ENCODE data around the gene PSAP. TPM values are rescaled to one million over a fixed set of nuclear protein-coding genes. Genes with fewer than 3 reads are reported as not detected.

Gene PSAP
- total and polyA plus RNA-seq, 11 donors: 454 to 2,171 (median 1,616) TPM

DNA sequence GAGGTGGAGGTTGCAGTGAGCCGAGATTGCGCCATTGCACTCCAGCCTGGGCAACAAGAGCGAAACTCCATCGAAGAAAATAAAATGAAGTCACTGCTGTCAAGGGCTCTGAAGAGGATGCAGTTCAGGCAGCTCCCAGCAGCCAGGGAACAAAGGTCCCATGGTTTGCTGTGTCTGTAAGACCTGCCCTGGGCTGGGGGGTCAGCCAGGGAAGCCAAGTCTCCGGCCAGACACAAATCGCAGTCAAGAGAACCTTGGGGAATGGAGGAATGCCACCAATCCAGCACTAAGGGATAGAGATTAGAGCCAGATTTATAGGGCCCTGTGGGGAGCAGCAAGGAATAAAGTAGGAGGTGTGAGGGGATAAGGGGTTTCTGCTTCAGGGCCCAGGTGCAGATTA, 48.8 kb downstream of the PSAP start:
- Histone ChIP-seq H3K36me3 (no peaks in the 10 kb centered on the region), H3K27me3 (peaks cover 0 to under 1% (median 0%) of the 10 kb centered on the region in 9 donors), H3K27ac (no peak overlapping the region), H3K4me1 (peaks cover 0 to 41% (median 0%) of the 10 kb centered on the region in 12 donors), H3K9me3 (no peaks in the 10 kb centered on the region), H3K4me3 (no peak overlapping the region)
- intact Hi-C loops (cut with DNase I): loop anchor here in 1 of 10 donors (10.0 kb wide), 1 partner anchor 407 kb away; the partner anchor contains the start of gene CDH23
- no peak for ATAC-seq
- peak in 1 of 5 donors; percentile 6 for DNase-seq
- TF ChIP-seq CTCF (IDR thresholded peaks at IDR 0.05) (no peak), POLR2A (IDR thresholded peaks at IDR 0.05) (no peak)
- 90 to 94% (median 91%) methylated on average over 6 of the region's 6 CpGs for WGBS, 4 donors

DNA sequence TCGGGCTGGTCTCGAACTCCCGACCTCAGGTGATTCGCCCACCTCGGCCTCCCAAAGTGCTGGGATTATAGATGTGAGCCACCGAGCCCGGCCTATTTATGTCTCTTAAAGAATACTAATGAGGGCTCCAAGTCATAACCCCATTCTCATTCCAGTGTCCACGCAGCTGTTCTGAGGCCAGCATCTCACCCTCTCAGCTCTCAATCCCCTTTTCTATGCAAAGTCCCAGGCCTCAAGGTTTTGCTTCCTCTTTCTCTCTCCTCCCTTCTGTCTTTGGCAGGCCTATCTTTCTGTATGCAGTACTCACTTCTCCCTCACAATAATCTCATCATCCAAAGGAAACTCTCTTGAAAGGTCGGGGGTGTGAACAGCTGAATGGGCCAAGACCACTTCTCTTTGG, 49.7 kb downstream of the PSAP start:
- no peaks in the 10 kb centered on the region for H3K36me3 ChIP-seq
- no peak overlapping the region for H3K4me3 ChIP-seq
- peak in 1 of 5 donors; percentile 11 for DNase-seq
- no peak overlapping the region for H3K27ac ChIP-seq
- ATAC-seq: no peak
- H3K27me3 ChIP-seq: no peaks in the 10 kb centered on the region
- peaks cover 0 to 37% (median 0%) of the 10 kb centered on the region in 12 donors for H3K4me1 ChIP-seq
- intact Hi-C loops (cut with DNase I): loop anchor here in 1 of 10 donors (10.0 kb wide), 1 partner anchor 407 kb away; the partner anchor contains the start of gene CDH23
- TF ChIP-seq POLR2A (IDR thresholded peaks at IDR 0.05) (no peak), CTCF (IDR thresholded peaks at IDR 0.05) (no peak)
- no peaks in the 10 kb centered on the region for H3K9me3 ChIP-seq
- WGBS, 4 donors: 89 to 96% (median 92%) methylated on average over 8 to 9 of the region's 9 CpGs

DNA sequence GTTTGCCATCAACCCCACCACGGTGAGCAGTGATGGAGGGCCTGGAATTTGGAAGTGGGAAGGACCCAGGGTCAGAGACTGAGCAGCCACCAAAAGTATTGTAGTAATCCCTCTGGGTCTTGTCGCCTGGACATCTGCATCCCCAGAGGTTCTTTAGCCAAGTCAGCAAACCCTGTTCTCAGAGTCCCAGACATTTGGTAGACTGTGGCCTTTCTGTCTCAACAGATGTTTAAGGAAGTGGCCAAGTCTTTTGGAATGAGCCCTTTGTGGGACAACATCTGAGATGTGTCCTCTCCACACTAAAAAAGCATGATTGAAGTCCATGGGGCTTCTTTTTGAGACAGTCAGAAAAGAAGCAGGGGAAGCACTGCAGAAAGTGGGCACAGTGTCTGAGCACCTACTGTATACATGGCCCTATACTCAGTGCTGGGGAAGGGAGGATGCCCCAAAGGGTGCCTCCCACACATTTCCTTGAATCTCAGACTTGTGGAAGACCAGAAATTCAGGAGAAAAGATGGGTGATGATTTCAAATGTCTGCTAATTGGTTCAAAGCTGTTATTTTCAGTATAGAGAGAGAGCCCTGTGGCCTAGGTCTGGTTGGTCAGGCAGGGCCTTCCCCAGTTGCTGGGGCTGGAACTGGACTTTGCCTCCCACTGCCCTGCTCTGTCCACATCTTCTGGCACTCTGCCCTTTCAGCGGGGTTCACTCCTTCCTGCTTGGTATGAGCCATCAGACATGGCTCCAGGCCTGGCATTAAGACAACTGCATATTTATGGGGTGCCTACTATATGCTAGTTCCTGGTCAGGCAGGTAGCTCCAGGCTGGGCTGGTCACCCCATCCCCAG, 51.2 kb downstream of the PSAP start:
- Histone ChIP-seq H3K9me3 (no peaks in the 10 kb centered on the region), H3K36me3 (no peaks in the 10 kb centered on the region), H3K4me3 (no peak overlapping the region), H3K4me1 (peaks cover 0 to 25% (median 0%) of the 10 kb centered on the region in 12 donors), H3K27me3 (no peaks in the 10 kb centered on the region), H3K27ac (no peak overlapping the region)
- 80 to 85% (median 82%) methylated on average over 2 to 3 of the region's 3 CpGs for WGBS, 4 donors
- DNase-seq (peak in 2 of 5 donors; percentile 13 to 29), ATAC-seq (no peak)
- intact Hi-C loops (cut with DNase I): loop anchor here in 1 of 10 donors (10.0 kb wide), 1 partner anchor 405 kb away; the partner anchor contains the start of gene CDH23
- TF ChIP-seq CTCF (IDR thresholded peaks at IDR 0.05) (no peak), POLR2A (IDR thresholded peaks at IDR 0.05) (no peak)

GRCh38 chr10:71799112-71799511, 51.9 kb downstream of the PSAP start:
- Histone ChIP-seq H3K27me3 (no peaks in the 10 kb centered on the region), H3K27ac (no peak overlapping the region), H3K36me3 (no peaks in the 10 kb centered on the region), H3K4me3 (no peak overlapping the region), H3K9me3 (no peaks in the 10 kb centered on the region), H3K4me1 (peaks cover 0 to 18% (median 0%) of the 10 kb centered on the region in 12 donors)
- TF ChIP-seq POLR2A (IDR thresholded peaks at IDR 0.05): no peak
- TF ChIP-seq CTCF (IDR thresholded peaks at IDR 0.05): no peak
- DNase-seq: peak in 1 of 5 donors; percentile 15
- intact Hi-C loops (cut with DNase I): no loop called here
- 69 to 92% (median 85%) methylated on average over 8 to 10 of the region's 10 CpGs for WGBS, 4 donors
- no peak for ATAC-seq
